HEK293 (cell line): ENCODE measurements around the gene VKORC1L1.

Experiments
- CTCF ChIA-PET: fragments of 350-600 bp; formaldehyde crosslinking; extraction: SDS; loops from one replicate; lab custom pipeline; 2021; ENCODE audit warnings: antibody characterized with exemption; lab: Yijun Ruan, JAX
- POLR2A ChIA-PET: fragments of 300-600 bp; formaldehyde crosslinking; extraction: SDS; loops from one replicate; lab custom pipeline; 2020; ENCODE audit warnings: antibody characterized with exemption, inconsistent platforms; lab: Yijun Ruan, JAX
- H3K27ac ChIP-seq: fragments of 200-500 bp; sonication (Bioruptor generic); 2 replicates; pipeline ENCODE4 v1.5.1; 2014; ENCODE audit warnings: low read depth, low read length, control low read depth, inconsistent platforms; ENCODE audit errors: extremely low read depth
- H3K36me3 ChIP-seq, 2 experiments: fragments of 200-500 bp in 1 of 2; sonication (Bioruptor generic) in 1 of 2; 1 replicate in 1 of 2; 2 replicates in 1 of 2; pipeline ENCODE4 v1.5.1; 2014 to 2017; ENCODE audit warnings: inconsistent platforms in 2 of 2, low read length in 2 of 2; ENCODE audit not compliant: control insufficient read depth in 2 of 2, insufficient read depth in 1 of 2
- H3K4me1 ChIP-seq: fragments of 200-500 bp; sonication (Bioruptor generic); 2 replicates; pipeline ENCODE4 v1.5.1; 2014; ENCODE audit warnings: mild to moderate bottlenecking, low read length, inconsistent platforms; ENCODE audit not compliant: control insufficient read depth, insufficient read depth
- H3K4me3 ChIP-seq: 2 replicates; pipeline ENCODE4 v1.5.1; 2011; ENCODE audit warnings: low read depth, mild to moderate bottlenecking, control low read depth, low read length, moderate library complexity
- H3K9me3 ChIP-seq: fragments of 200-500 bp; sonication (Bioruptor generic); 2 replicates; pipeline ENCODE4 v1.5.1; 2014; ENCODE audit warnings: low read depth, low read length, inconsistent platforms; ENCODE audit not compliant: control insufficient read depth, insufficient read depth
- ELK4 ChIP-seq: IDR thresholded peaks from 2 replicates; pipeline ENCODE4 v1.6.1; 2011; ENCODE audit warnings: mild to moderate bottlenecking, low read depth, low read length, borderline replicate concordance
- GLI2 ChIP-seq: fragments of 450-650 bp; formaldehyde crosslinking; IDR thresholded peaks from 2 replicates; pipeline ENCODE4; 2017; ENCODE audit warnings: missing biosample characterization, missing genetic modification characterization, low read depth, borderline replicate concordance
- IKZF3 ChIP-seq: fragments of 450-650 bp; IDR thresholded peaks from 2 replicates; pipeline ENCODE4 v1.5.0; 2018; ENCODE audit warnings: missing biosample characterization, mild to moderate bottlenecking, missing genetic modification characterization, moderate library complexity
- MYNN ChIP-seq: fragments of 450-650 bp; formaldehyde crosslinking; IDR thresholded peaks from 2 replicates; pipeline ENCODE4 v1.5.1; 2016; ENCODE audit warnings: missing biosample characterization, missing genetic modification characterization, borderline replicate concordance
- RBAK ChIP-seq: fragments of 450-650 bp; formaldehyde crosslinking; IDR thresholded peaks from 2 replicates; pipeline ENCODE4 v1.5.1; 2016; ENCODE audit warnings: missing biosample characterization, missing genetic modification characterization
- SETDB1 ChIP-seq: IDR thresholded peaks from one replicate; pipeline ENCODE4 v1.6.1; 2017; ENCODE audit warnings: mild to moderate bottlenecking, low read length, moderate library complexity, mixed read lengths; ENCODE audit not compliant: insufficient read length
- TCF7L2 ChIP-seq: IDR thresholded peaks from 2 replicates; pipeline ENCODE4 v1.6.1; 2011; ENCODE audit warnings: low read depth, mild to moderate bottlenecking, inconsistent platforms, low read length, moderate library complexity, borderline replicate concordance
- WT1 ChIP-seq: fragments of 450-650 bp; formaldehyde crosslinking; IDR thresholded peaks from 2 replicates; pipeline ENCODE4 v1.5.1; 2016; ENCODE audit warnings: missing biosample characterization, missing genetic modification characterization
- ZBTB7A ChIP-seq: fragments of 450-650 bp; formaldehyde crosslinking; IDR thresholded peaks from 2 replicates; pipeline ENCODE4 v1.5.1; 2016; ENCODE audit warnings: low read depth, missing biosample characterization, missing genetic modification characterization
- ZNF174 ChIP-seq: fragments of 450-650 bp; formaldehyde crosslinking; IDR thresholded peaks from 2 replicates; pipeline ENCODE4 v1.5.0; 2017; ENCODE audit warnings: missing biosample characterization, mild to moderate bottlenecking, missing genetic modification characterization
- ZNF23 ChIP-seq: fragments of 450-650 bp; formaldehyde crosslinking; IDR thresholded peaks from 2 replicates; pipeline ENCODE4 v1.5.1; 2016; ENCODE audit warnings: missing biosample characterization, missing genetic modification characterization, borderline replicate concordance
- ZNF248 ChIP-seq: fragments of 450-650 bp; formaldehyde crosslinking; IDR thresholded peaks from 2 replicates; pipeline ENCODE4 v1.5.1; 2017; ENCODE audit warnings: missing biosample characterization, missing genetic modification characterization
- ZNF26 ChIP-seq: fragments of 450-650 bp; formaldehyde crosslinking; IDR thresholded peaks from 2 replicates; pipeline ENCODE4 v1.5.1; 2016; ENCODE audit warnings: missing biosample characterization, missing genetic modification characterization
- ZNF416 ChIP-seq: fragments of 450-650 bp; formaldehyde crosslinking; IDR thresholded peaks from 2 replicates; pipeline ENCODE4 v1.5.1; 2016; ENCODE audit warnings: missing biosample characterization, missing genetic modification characterization
- ZNF544 ChIP-seq: fragments of 450-650 bp; formaldehyde crosslinking; IDR thresholded peaks from 2 replicates; pipeline ENCODE4 v1.5.0; 2017; ENCODE audit warnings: missing biosample characterization, missing genetic modification characterization
- ZNF621 ChIP-seq: fragments of 450-650 bp; formaldehyde crosslinking; IDR thresholded peaks from 2 replicates; pipeline ENCODE4 v1.5.1; 2017; ENCODE audit warnings: missing biosample characterization, missing genetic modification characterization
- ZNF639 ChIP-seq: fragments of 450-650 bp; formaldehyde crosslinking; IDR thresholded peaks from 2 replicates; pipeline ENCODE4 v1.5.1; 2016; ENCODE audit warnings: missing biosample characterization, missing genetic modification characterization
- ZNF654 ChIP-seq: fragments of 450-650 bp; formaldehyde crosslinking; IDR thresholded peaks from 2 replicates; pipeline ENCODE4 v1.5.1; 2016; ENCODE audit warnings: low read depth, missing biosample characterization, missing genetic modification characterization
- ZNF837 ChIP-seq: fragments of 450-650 bp; formaldehyde crosslinking; IDR thresholded peaks from 2 replicates; pipeline ENCODE4 v1.5.1; 2016; ENCODE audit warnings: missing biosample characterization, missing genetic modification characterization

The VKORC1L1 gene

GRCh38 chr7:65968256-65969185 is 95.6 kb downstream of the VKORC1L1 start:
- Histone ChIP-seq H3K4me3 (no peak overlapping the region), H3K36me3 (peaks cover 63 to 91% of the 10 kb centered on the region in 2 experiments), H3K27ac (no peak overlapping the region), H3K9me3 (no peaks in the 10 kb centered on the region), H3K4me1 (no peaks in the 10 kb centered on the region)
- CTCF ChIA-PET = interaction anchor here (0.7 kb wide), 1 partner anchor 508 kb away, joined by 3 read pairs; no protein-coding TSS in a partner anchor
- POLR2A ChIA-PET = no interaction called here
- TF ChIP-seq GLI2 (tag by site-specific recombination) (no peak), ZBTB7A (tag by site-specific recombination) (no peak)

- H3K4me3 ChIP-seq = no peak overlapping the region
- no peaks in the 10 kb centered on the region for H3K4me1 ChIP-seq
- peaks cover 52 to 91% of the 10 kb centered on the region in 2 experiments; a peak in 2 of 3 replicates for H3K36me3 ChIP-seq
- H3K27ac ChIP-seq = no peak overlapping the region
- ChIA-PET CTCF (no interaction called here), POLR2A (no interaction called here)
- H3K9me3 ChIP-seq = no peaks in the 10 kb centered on the region
- TF ChIP-seq ZNF416 (tag by site-specific recombination) = no peak
- no peak for TF ChIP-seq ZNF248
- TF ChIP-seq IKZF3 (tag by site-specific recombination) = no peak
- no peak for TF ChIP-seq WT1 (tag by site-specific recombination)
Observed at GRCh38 chr7:65971021-65971420, 98.1 kb downstream of the VKORC1L1 start.

GRCh38 chr7:65972976-65973375 is 100.1 kb downstream of the VKORC1L1 start:
- Histone ChIP-seq H3K27ac (no peak overlapping the region), H3K36me3 (peaks cover 50 to 79% of the 10 kb centered on the region in 2 experiments; a peak in 2 of 3 replicates), H3K9me3 (no peaks in the 10 kb centered on the region)
- CTCF ChIA-PET = no interaction called here
- TF ChIP-seq ZNF621 (tag by site-specific recombination) = no peak
- TF ChIP-seq ZNF26 (tag by site-specific recombination) = no peak
- no peak for TF ChIP-seq MYNN (tag by site-specific recombination)
- no peak for TF ChIP-seq ZNF654 (tag by site-specific recombination)
- TF ChIP-seq, all 188 proteins: peak for 0
- Histone ChIP-seq H3K4me1 (no peaks in the 10 kb centered on the region), H3K4me3 (no peak overlapping the region)
- POLR2A ChIA-PET = no interaction called here

- Histone ChIP-seq H3K4me3 (no peak overlapping the region), H3K4me1 (no peaks in the 10 kb centered on the region), H3K9me3 (no peaks in the 10 kb centered on the region), H3K27ac (no peak overlapping the region), H3K36me3 (peaks cover 42 to 74% of the 10 kb centered on the region in 2 experiments; a peak in 2 of 3 replicates)
- ChIA-PET POLR2A (no interaction called here), CTCF (no interaction called here)
- TF ChIP-seq TCF7L2 = no peak
- no peak for TF ChIP-seq ZNF639 (tag by site-specific recombination)
- no peak for TF ChIP-seq ZNF23
- TF ChIP-seq SETDB1 = no peak
- TF ChIP-seq ZNF837 (tag by site-specific recombination) = no peak
- no peak for TF ChIP-seq ZNF174
- TF ChIP-seq ZNF544 = no peak
- TF ChIP-seq ELK4 = no peak
- no peak for TF ChIP-seq RBAK
Observed at GRCh38 chr7:65974191-65974801, 101.4 kb downstream of the VKORC1L1 start.
